CD8-positive, alpha-beta memory T cell (primary cell): ENCODE measurements around the gene CACNB1. TPM values are rescaled to one million over a fixed set of nuclear protein-coding genes. Genes with fewer than 3 reads are reported as not detected.
A peak's percentile ranks its signal among the peaks of the same experiment; 100 is the strongest.

Source experiments
- CTCF ChIA-PET: fragments of 350-600 bp; sonication (Branson Sonifier 250); formaldehyde crosslinking; loops from one replicate; lab custom pipeline; 2021; ENCODE audit warnings: antibody characterized with exemption; lab: Charles Lee
- POLR2A ChIA-PET: fragments of 350-600 bp; sonication (Branson Sonifier 250); formaldehyde crosslinking; loops from one replicate; lab custom pipeline; 2021; ENCODE audit warnings: antibody characterized with exemption; lab: Charles Lee
- DNase-seq, 5 donors: peaks; one replicate each; pipeline versions ENCODE4 v3.0.0 to v3.0.0-alpha.2; 2020 to 2022; ENCODE audit warnings: mixed read lengths in 1 of 5
- H3K27ac ChIP-seq: one replicate; pipeline ENCODE4 v1.7.0; 2013; ENCODE audit warnings: low read depth, mild to moderate bottlenecking, low read length, moderate library complexity
- H3K27me3 ChIP-seq: 2 replicates; pipeline ENCODE4 v1.7.0; 2013; ENCODE audit warnings: low read length, mild to moderate bottlenecking; ENCODE audit not compliant: insufficient read depth, poor library complexity, severe bottlenecking
- H3K36me3 ChIP-seq: 2 replicates; pipeline ENCODE4 v1.7.0; 2013; ENCODE audit warnings: mild to moderate bottlenecking, low read length, moderate library complexity; ENCODE audit not compliant: insufficient read depth
- H3K4me1 ChIP-seq: 2 replicates; pipeline ENCODE4 v1.7.0; 2013; ENCODE audit warnings: mild to moderate bottlenecking, low read length, moderate library complexity; ENCODE audit not compliant: insufficient read depth
- H3K4me3 ChIP-seq: 2 replicates; pipeline ENCODE4 v1.7.0; 2013; ENCODE audit warnings: mild to moderate bottlenecking, low read length
- H3K9me3 ChIP-seq: 2 replicates; pipeline ENCODE4 v1.7.0; 2013; ENCODE audit warnings: mild to moderate bottlenecking, low read length
- H3K27ac Mint-ChIP-seq, 8 donors: one replicate each; pipeline ENCODE4 v1.8.0; 2020 to 2021; ENCODE audit warnings: mixed read lengths in 8 of 8, mild to moderate bottlenecking in 6 of 8, inconsistent platforms in 3 of 8, moderate library complexity in 3 of 8
- H3K27me3 Mint-ChIP-seq, 2 donors: one replicate each; pipeline ENCODE4 v1.8.0; 2020 to 2021; ENCODE audit warnings: mixed read lengths in 2 of 2, mild to moderate bottlenecking in 1 of 2, moderate library complexity in 1 of 2
- H3K36me3 Mint-ChIP-seq, 3 donors: one replicate each; pipeline ENCODE4 v1.8.0; 2020 to 2021; ENCODE audit warnings: mixed read lengths in 3 of 3, inconsistent platforms in 1 of 3, mild to moderate bottlenecking in 1 of 3
- H3K4me1 Mint-ChIP-seq, 3 donors: one replicate each; pipeline ENCODE4 v1.8.0; 2020 to 2021; ENCODE audit warnings: mixed read lengths in 3 of 3, inconsistent platforms in 1 of 3, mild to moderate bottlenecking in 1 of 3
- H3K4me3 Mint-ChIP-seq, 7 donors: one replicate each; pipeline ENCODE4 v1.8.0; 2020 to 2021; ENCODE audit warnings: mixed read lengths in 7 of 7, mild to moderate bottlenecking in 6 of 7, moderate library complexity in 4 of 7, inconsistent platforms in 2 of 7
- H3K9me3 Mint-ChIP-seq, 5 donors: one replicate each; pipeline ENCODE4 v1.8.0; 2020 to 2022; ENCODE audit warnings: mixed read lengths in 5 of 5, mild to moderate bottlenecking in 3 of 5, moderate library complexity in 2 of 5, inconsistent platforms in 1 of 5
- polyA plus RNA-seq: library from polyadenylated mRNA; unstranded; fragments of 300-500 nt; fragmentation: Illumina TruSeq; gene quantifications from one replicate; pipeline ENCODE4 v1.2.3, GENCODE V29; 2021
- total RNA-seq, 2 experiments: library from RNA; stranded (reverse); gene quantifications; one replicate each; pipeline ENCODE4 v1.2.3, GENCODE V29; 2021

Gene CACNB1
- total and polyA plus RNA-seq, 3 experiments from 2014 or later = 2.7 to 12.3 (median 10.6) TPM

DNA sequence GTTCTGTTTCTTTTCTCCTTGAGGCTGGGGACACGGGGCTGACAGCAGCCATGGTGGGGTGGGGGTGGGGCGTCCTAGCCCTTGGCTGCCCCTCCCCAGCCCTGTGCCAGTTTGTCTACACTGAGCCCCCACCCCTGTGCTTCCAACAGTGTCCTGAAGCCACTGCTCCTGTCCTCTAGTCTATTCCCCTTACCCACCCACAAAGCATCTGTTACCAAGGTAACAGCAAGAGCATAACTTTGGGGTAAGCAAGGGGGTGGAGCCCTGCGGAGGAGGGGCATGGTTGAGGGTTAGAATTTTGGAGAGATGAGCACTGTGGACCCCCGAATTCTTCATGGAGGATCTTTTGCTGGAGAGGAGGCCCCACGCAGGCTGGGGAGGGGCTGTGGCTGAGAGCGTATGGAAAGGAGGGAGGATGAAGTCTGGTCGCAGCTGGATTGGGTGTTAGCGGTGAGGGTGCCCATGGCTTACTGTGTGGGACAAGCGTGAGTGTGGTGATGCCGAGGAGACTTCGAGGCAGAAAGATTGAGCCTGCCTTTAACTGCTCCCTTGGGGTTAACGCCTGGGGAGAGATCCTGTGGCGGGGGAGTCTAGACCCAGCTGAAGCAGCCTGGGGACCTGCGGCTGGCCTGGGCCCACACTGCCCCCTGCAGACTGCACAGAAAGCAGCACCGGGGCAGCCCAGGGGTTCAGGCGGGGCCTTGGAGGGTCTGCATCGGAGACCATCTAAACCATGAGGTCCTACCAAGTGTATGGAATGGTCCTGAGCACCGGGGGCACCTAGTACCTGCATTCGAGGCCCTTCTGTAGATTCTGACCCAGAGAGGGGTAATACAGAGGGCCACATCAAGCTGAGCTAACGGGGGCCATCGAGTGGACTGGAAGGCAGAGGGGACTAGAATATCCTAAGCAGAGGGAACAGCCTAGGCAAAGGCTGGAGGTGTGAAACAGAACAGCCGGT lies 34.4 kb upstream of the CACNB1 start:
- Mint-ChIP-seq H3K9me3 (no peaks in the 10 kb centered on the region), H3K4me3 (peak overlapping the region in 6 of 7 donors; percentile 6 to 66 (median 47))

GRCh38 chr17:39231091-39231561 lies 33.7 kb upstream of the CACNB1 start:
- peaks cover 18% of the 10 kb centered on the region for H3K27me3 ChIP-seq
- peaks cover 23% of the 10 kb centered on the region for H3K4me1 ChIP-seq
- Mint-ChIP-seq H3K27me3 (peaks cover 27 to 39% of the 10 kb centered on the region in 2 donors), H3K27ac (peak overlapping the region in 1 of 8 donors; percentile 72), H3K4me1 (peaks cover 14 to 20% (median 19%) of the 10 kb centered on the region in 3 donors), H3K36me3 (no peaks in the 10 kb centered on the region), H3K4me3 (no peak overlapping the region), H3K9me3 (no peaks in the 10 kb centered on the region)
- no peaks in the 10 kb centered on the region for H3K9me3 ChIP-seq
- H3K36me3 ChIP-seq = no peaks in the 10 kb centered on the region
- H3K27ac ChIP-seq = no peak overlapping the region
- peak in 1 of 5 donors; percentile 36 for DNase-seq
- ChIA-PET POLR2A (interaction anchor here (1.3 kb wide), 1 partner anchor 31 kb away, joined by 8 read pairs; the partner anchor contains the start of gene RPL19), CTCF (interaction anchor here (0.8 to 4.2 kb wide), 7 partner anchors 8 to 78 kb away, joined by 3 to 51 read pairs (median 11); no protein-coding TSS in a partner anchor)
- no peak overlapping the region for H3K4me3 ChIP-seq

More for the DNA sequence above, 34.4 kb upstream of the CACNB1 start:
- Mint-ChIP-seq H3K4me1 (peaks cover 12 to 21% (median 18%) of the 10 kb centered on the region in 3 donors), H3K27me3 (peaks cover 22 to 36% of the 10 kb centered on the region in 2 donors), H3K36me3 (no peaks in the 10 kb centered on the region), H3K27ac (peak overlapping the region in 7 of 8 donors; percentile 15 to 89 (median 65))
- CTCF ChIA-PET = interaction anchor here (0.5 to 4.2 kb wide), 15 partner anchors 9 to 361 kb away, joined by 3 to 51 read pairs (median 6); partner anchors contain the start of genes ARL5C and PLXDC1
- Histone ChIP-seq H3K4me1 (peaks cover 25% of the 10 kb centered on the region), H3K27me3 (peaks cover 15% of the 10 kb centered on the region), H3K9me3 (no peaks in the 10 kb centered on the region), H3K36me3 (no peaks in the 10 kb centered on the region), H3K4me3 (no peak overlapping the region), H3K27ac (no peak overlapping the region)
- POLR2A ChIA-PET = interaction anchor here (0.6 to 1.3 kb wide), 3 partner anchors 23 to 32 kb away, joined by 3 to 8 read pairs (median 4); partner anchors contain the start of gene RPL19
- DNase-seq = peak; percentile 51 to 74 (median 59)

DNA sequence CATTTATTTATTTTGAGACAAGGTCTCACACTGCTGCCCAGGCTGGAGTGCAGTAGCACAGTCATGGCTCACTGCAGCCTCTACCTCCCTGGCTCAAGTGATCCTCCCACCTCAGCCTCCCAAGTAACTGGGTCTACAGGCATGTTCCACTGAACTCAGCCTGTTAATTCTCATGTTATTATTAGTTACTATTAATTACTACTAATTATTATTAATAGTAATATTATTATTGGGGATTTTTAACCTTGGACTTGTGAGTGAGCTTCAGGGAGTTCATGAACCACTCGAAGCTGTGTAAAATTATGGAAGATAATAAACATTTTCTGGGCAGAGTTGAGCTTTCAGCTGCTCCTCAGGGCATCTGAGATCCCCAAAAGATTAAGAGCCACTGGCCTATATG lies 32.9 kb upstream of the CACNB1 start:
- H3K27me3 Mint-ChIP-seq = peaks cover 29 to 43% of the 10 kb centered on the region in 2 donors
- H3K4me1 Mint-ChIP-seq = peaks cover 14 to 17% (median 16%) of the 10 kb centered on the region in 3 donors
- Histone ChIP-seq H3K27ac (no peak overlapping the region), H3K36me3 (no peaks in the 10 kb centered on the region), H3K27me3 (peaks cover 21% of the 10 kb centered on the region), H3K4me3 (no peak overlapping the region), H3K9me3 (no peaks in the 10 kb centered on the region), H3K4me1 (peaks cover 17% of the 10 kb centered on the region)
- ChIA-PET POLR2A (no interaction called here), CTCF (interaction anchor here (1.3 to 4.2 kb wide), 4 partner anchors 9 to 77 kb away, joined by 3 to 51 read pairs (median 24); no protein-coding TSS in a partner anchor)
- H3K4me3 Mint-ChIP-seq = no peak overlapping the region
- no peaks in the 10 kb centered on the region for H3K9me3 Mint-ChIP-seq
- peak in 1 of 5 donors; percentile 6 for DNase-seq
- no peaks in the 10 kb centered on the region for H3K36me3 Mint-ChIP-seq
- no peak overlapping the region for H3K27ac Mint-ChIP-seq

DNA sequence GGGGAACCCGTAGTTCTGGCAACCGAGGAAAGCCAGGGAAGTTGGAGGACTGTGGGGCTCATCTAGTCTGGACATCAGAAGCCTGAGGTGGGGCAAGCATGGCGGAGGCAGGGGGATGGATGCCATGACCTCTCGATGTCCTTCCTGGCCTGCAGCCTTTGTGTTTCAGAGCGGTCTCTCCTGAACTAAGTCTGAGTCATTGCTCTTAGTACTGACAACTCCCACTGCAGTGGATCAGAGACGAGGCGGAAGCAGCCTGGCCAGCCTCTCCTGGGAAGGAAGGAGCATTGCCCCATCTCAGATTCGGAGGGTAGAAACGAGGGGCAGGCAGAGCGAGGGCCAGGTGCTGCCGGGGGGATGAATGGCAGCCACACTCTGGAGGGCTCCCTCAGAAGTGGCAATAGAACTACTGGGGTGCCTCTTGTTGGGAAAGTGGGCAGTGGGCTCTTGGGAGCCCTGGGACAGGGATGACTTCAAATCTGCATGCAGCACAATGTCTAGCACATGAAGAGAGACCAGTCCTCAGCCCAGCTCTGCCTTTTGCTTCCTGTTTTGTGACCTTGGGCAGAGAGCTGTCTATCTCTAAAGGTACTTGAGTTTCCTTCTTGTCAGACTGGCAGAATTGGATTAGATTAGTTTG lies 31.9 kb upstream of the CACNB1 start:
- Mint-ChIP-seq H3K9me3 (no peaks in the 10 kb centered on the region), H3K4me1 (peaks cover 15 to 20% (median 15%) of the 10 kb centered on the region in 3 donors), H3K27ac (peak overlapping the region in 1 of 8 donors; percentile 7), H3K36me3 (no peaks in the 10 kb centered on the region), H3K4me3 (no peak overlapping the region), H3K27me3 (peaks cover 30 to 46% of the 10 kb centered on the region in 2 donors)
- Histone ChIP-seq H3K9me3 (no peaks in the 10 kb centered on the region), H3K4me1 (peaks cover 17% of the 10 kb centered on the region), H3K27me3 (peaks cover 21% of the 10 kb centered on the region), H3K4me3 (no peak overlapping the region), H3K36me3 (no peaks in the 10 kb centered on the region), H3K27ac (no peak overlapping the region)
- CTCF ChIA-PET = interaction anchor here (1.3 to 4.2 kb wide), 4 partner anchors 10 to 22 kb away, joined by 3 to 51 read pairs (median 20); no protein-coding TSS in a partner anchor
- POLR2A ChIA-PET = no interaction called here
- no peak for DNase-seq

DNA sequence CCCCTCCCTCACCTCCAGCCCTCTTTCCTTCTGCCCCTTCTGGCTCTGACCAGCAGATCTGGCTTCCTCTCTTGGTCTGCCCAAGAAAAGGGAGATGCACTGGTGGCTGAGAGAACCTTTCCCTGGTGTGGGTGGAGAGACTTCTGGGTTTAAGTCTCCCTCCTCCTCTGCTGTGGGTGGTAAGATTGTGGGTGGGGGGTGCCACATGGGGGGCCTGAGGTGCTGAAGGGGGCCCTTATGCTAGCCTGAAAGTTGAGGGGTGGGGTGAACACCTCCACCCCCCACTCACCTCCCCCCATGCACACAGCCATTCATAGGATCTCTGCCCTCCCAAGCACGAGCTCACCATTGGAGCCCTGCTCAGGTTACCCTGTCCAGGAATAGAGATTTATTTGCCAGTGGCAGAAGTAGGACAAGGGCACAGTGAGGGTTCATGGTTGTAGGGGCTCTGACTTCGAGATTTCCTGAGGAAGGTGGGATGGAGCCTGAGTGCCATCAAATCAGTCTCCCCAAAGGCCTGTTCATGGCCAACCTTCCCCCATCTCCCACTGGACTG lies 30.0 kb upstream of the CACNB1 start:
- no peaks in the 10 kb centered on the region for H3K36me3 ChIP-seq
- peaks cover 27% of the 10 kb centered on the region for H3K27me3 ChIP-seq
- H3K4me1 ChIP-seq = peaks cover 17% of the 10 kb centered on the region
- ChIA-PET POLR2A (no interaction called here), CTCF (interaction anchor here (1.4 to 1.6 kb wide), 2 partner anchors 17 to 20 kb away, joined by 3 to 4 read pairs; no protein-coding TSS in a partner anchor)
- H3K9me3 Mint-ChIP-seq = peaks cover 0 to 2% (median 0%) of the 10 kb centered on the region in 5 donors
- no peaks in the 10 kb centered on the region for H3K36me3 Mint-ChIP-seq
- H3K27ac Mint-ChIP-seq = no peak overlapping the region
- H3K4me1 Mint-ChIP-seq = peaks cover 15 to 26% (median 20%) of the 10 kb centered on the region in 3 donors
- H3K9me3 ChIP-seq = no peaks in the 10 kb centered on the region
- H3K4me3 ChIP-seq = no peak overlapping the region
- H3K27ac ChIP-seq = no peak overlapping the region
- H3K4me3 Mint-ChIP-seq = no peak overlapping the region
- no peak for DNase-seq
- H3K27me3 Mint-ChIP-seq = peaks cover 42 to 57% of the 10 kb centered on the region in 2 donors

- Mint-ChIP-seq H3K9me3 (peaks cover 0 to 2% (median 0%) of the 10 kb centered on the region in 5 donors), H3K4me3 (peak overlapping the region; percentile 55 to 91 (median 80)), H3K36me3 (no peaks in the 10 kb centered on the region), H3K27me3 (peaks cover 41 to 45% of the 10 kb centered on the region in 2 donors), H3K4me1 (peaks cover 6 to 16% (median 12%) of the 10 kb centered on the region in 3 donors), H3K27ac (peak overlapping the region in 3 of 8 donors; percentile 43 to 55 (median 54))
- Histone ChIP-seq H3K4me1 (peaks cover 4% of the 10 kb centered on the region), H3K9me3 (no peaks in the 10 kb centered on the region), H3K27ac (no peak overlapping the region), H3K27me3 (peaks cover 27% of the 10 kb centered on the region), H3K36me3 (no peaks in the 10 kb centered on the region), H3K4me3 (peak overlapping the region; percentile 17)
- peak; percentile 34 to 68 (median 56) for DNase-seq
- ChIA-PET POLR2A (interaction anchor here (1.2 kb wide), 1 partner anchor 13 kb away, joined by 3 read pairs; no protein-coding TSS in a partner anchor), CTCF (interaction anchor here (0.7 to 1.1 kb wide), 2 partner anchors 10 to 18 kb away, joined by 3 to 6 read pairs; no protein-coding TSS in a partner anchor)
Observed at GRCh38 chr17:39225959-39226683, 28.7 kb upstream of the CACNB1 start.
